ENCODE results near the gene CT45A7.
"Not testable (repeated sequence)": the region's sequence is repeated elsewhere in the genome, so short reads cannot be mapped to it uniquely, and the experiment has no call there.

DNA sequence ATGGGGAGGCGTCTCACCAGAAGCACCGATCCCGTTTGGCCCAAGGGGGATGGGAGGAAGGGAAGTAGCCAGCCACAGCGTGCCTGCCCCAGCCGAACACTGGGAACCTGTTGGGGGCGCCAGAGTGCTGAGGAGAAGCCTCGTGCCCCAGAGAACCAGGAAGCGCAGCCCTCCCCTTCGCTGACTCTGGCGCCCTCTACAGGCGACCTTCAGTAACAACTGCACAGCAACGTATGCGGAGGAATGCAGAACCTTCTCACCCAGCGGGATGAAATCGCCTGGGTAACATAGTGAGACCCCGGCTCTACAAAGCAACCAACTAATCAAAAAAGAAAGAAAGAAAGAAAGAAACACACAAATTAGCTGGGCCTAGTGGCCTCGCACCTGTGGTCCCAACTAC, at the start of gene CT45A7:
- TF ChIP-seq EZH2 (IDR thresholded peaks at IDR 0.05; ENCODE audit: low read length); CTCF (optimal IDR thresholded peaks at IDR 0.05 in 1 of 3, IDR thresholded peaks at IDR 0.05 in 1 of 3, conservative IDR thresholded peaks at IDR 0.05 in 1 of 3; ENCODE audit: extremely low read depth in 1 of 3, insufficient read depth in 2 of 3, low read length in 3 of 3): not testable (repeated sequence)
